GM12891 (cell line): ENCODE measurements around the gene NBEA.

ENCODE experiments used
- DNase-seq: peaks from one replicate; pipeline ENCODE4 v3.0.0; 2011; ENCODE audit warnings: low spot score; ENCODE audit not compliant: insufficient read length
- FAIRE-seq: peaks from 2 replicates; lab custom pipeline; 2011; peaks lifted over from hg19 to GRCh38; lab: Jason Lieb, UNC
- PAX5 ChIP-seq: IDR thresholded peaks from 2 replicates; pipeline ENCODE4 v1.6.1; 2011; ENCODE audit warnings: low read length, moderate library complexity, mild to moderate bottlenecking; ENCODE audit not compliant: insufficient read depth, severe bottlenecking
- POLR2A ChIP-seq: IDR thresholded peaks from 2 replicates; pipeline ENCODE4 v1.6.1; 2011; ENCODE audit warnings: low read depth, low read length, control low read depth
- POLR2AphosphoS5 ChIP-seq: IDR thresholded peaks from 2 replicates; pipeline ENCODE4 v1.6.1; 2011; ENCODE audit warnings: low read depth, low read length, control low read depth
- POU2F2 ChIP-seq: IDR thresholded peaks from 2 replicates; pipeline ENCODE4 v1.6.1; 2011; ENCODE audit warnings: low read depth, mild to moderate bottlenecking, control low read depth, low read length, moderate library complexity
- SPI1 ChIP-seq: IDR thresholded peaks from 2 replicates; pipeline ENCODE4 v1.6.1; 2011; ENCODE audit warnings: low read depth, low read length, control low read depth
- TAF1 ChIP-seq: IDR thresholded peaks from 2 replicates; pipeline ENCODE4 v1.6.1; 2011; ENCODE audit warnings: low read depth, low read length, control low read depth

The NBEA gene

GRCh38 chr13:35448465-35448864 lies 506.4 kb downstream of the NBEA start:
- DNase-seq (no peak), FAIRE-seq (no peak)
- TF ChIP-seq POU2F2 (no peak), POLR2AphosphoS5 (no peak), PAX5 (no peak), TAF1 (no peak), POLR2A (no peak), SPI1 (no peak)

- DNase-seq = no peak
- FAIRE-seq = no peak
- TF ChIP-seq PAX5 (no peak), TAF1 (no peak), POLR2AphosphoS5 (no peak), POU2F2 (no peak), SPI1 (no peak), POLR2A (no peak)
Measured at GRCh38 chr13:35449821-35450220, 507.8 kb downstream of the NBEA start.

- TF ChIP-seq PAX5 (no peak), POU2F2 (no peak), POLR2A (no peak)
- no peak for FAIRE-seq
Measured at GRCh38 chr13:35455022-35455421, 513.0 kb downstream of the NBEA start.

GRCh38 chr13:35457258-35457657 lies 515.2 kb downstream of the NBEA start:
- TF ChIP-seq TAF1 = no peak
- TF ChIP-seq POLR2A = no peak
- TF ChIP-seq PAX5 = no peak
- TF ChIP-seq SPI1 = no peak
- no peak for TF ChIP-seq POLR2AphosphoS5
- TF ChIP-seq POU2F2 = no peak
- DNase-seq (no peak), FAIRE-seq (no peak)

More at GRCh38 chr13:35455022-35455421, 513.0 kb downstream of the NBEA start:
- no peak for DNase-seq

GRCh38 chr13:35460061-35460460 lies 518.0 kb downstream of the NBEA start:
- no peak for DNase-seq
- FAIRE-seq = no peak

GRCh38 chr13:35465371-35465770 lies 523.3 kb downstream of the NBEA start:
- DNase-seq = no peak
- FAIRE-seq = no peak
- TF ChIP-seq PAX5 (no peak), SPI1 (no peak), POLR2AphosphoS5 (no peak), POLR2A (no peak), TAF1 (no peak), POU2F2 (no peak)

More at GRCh38 chr13:35460061-35460460, 518.0 kb downstream of the NBEA start:
- no peak for TF ChIP-seq POLR2AphosphoS5
- TF ChIP-seq POU2F2 = no peak
- TF ChIP-seq TAF1 = no peak
- TF ChIP-seq POLR2A = no peak
- no peak for TF ChIP-seq SPI1
- TF ChIP-seq PAX5 = no peak

GRCh38 chr13:35468195-35468594 lies 526.1 kb downstream of the NBEA start:
- no peak for FAIRE-seq
- no peak for DNase-seq
- TF ChIP-seq POLR2AphosphoS5 (no peak), PAX5 (no peak), POU2F2 (no peak), POLR2A (no peak), SPI1 (no peak), TAF1 (no peak)

GRCh38 chr13:35469806-35470525 lies 527.9 kb downstream of the NBEA start:
- FAIRE-seq (no peak), DNase-seq (no peak)
- no peak for TF ChIP-seq TAF1
- TF ChIP-seq SPI1 = no peak
- no peak for TF ChIP-seq POLR2AphosphoS5
- TF ChIP-seq PAX5 = no peak
- TF ChIP-seq POLR2A = no peak

GRCh38 chr13:35470671-35471661 lies 528.9 kb downstream of the NBEA start:
- FAIRE-seq (no peak), DNase-seq (no peak)
- no peak for TF ChIP-seq PAX5
- TF ChIP-seq POU2F2 = no peak
- TF ChIP-seq TAF1 = no peak
- no peak for TF ChIP-seq POLR2AphosphoS5
